ENCODE measurements around the gene FBXL7. TPM values are rescaled to one million over a fixed set of nuclear protein-coding genes. Genes with fewer than 3 reads are reported as not detected.

Gene FBXL7
- total RNA-seq, 1 donor from 2014 or later, result 30.4 TPM

- H3K9me3 ChIP-seq, result no peaks in the 10 kb centered on the region
- no peaks in the 10 kb centered on the region for H3K4me1 ChIP-seq
- TF ChIP-seq CTCF (IDR thresholded peaks at IDR 0.05), result no peak
- no peak for DNase-seq (ENCODE audit: low spot score in 2 of 2)
- no peak overlapping the region for H3K27ac ChIP-seq
- intact Hi-C loops (cut with DNase I), result no loop called here
- H3K4me3 ChIP-seq, result no peak overlapping the region
- H3K36me3 ChIP-seq, result no peaks in the 10 kb centered on the region
- H3K27me3 ChIP-seq, result no peaks in the 10 kb centered on the region
Measured at GRCh38 chr5:15535938-15536337, 36.0 kb downstream of the FBXL7 start.

- Histone ChIP-seq H3K36me3 (no peaks in the 10 kb centered on the region), H3K9me3 (no peaks in the 10 kb centered on the region), H3K27me3 (no peaks in the 10 kb centered on the region), H3K27ac (no peak overlapping the region), H3K4me3 (no peak overlapping the region), H3K4me1 (no peaks in the 10 kb centered on the region)
- no peak for TF ChIP-seq CTCF (IDR thresholded peaks at IDR 0.05)
- no peak for DNase-seq (ENCODE audit: low spot score in 2 of 2)
- intact Hi-C loops (cut with DNase I), result no loop called here
Measured at GRCh38 chr5:15538516-15538915, 38.5 kb downstream of the FBXL7 start.

GRCh38 chr5:15539951-15540350, 40.0 kb downstream of the FBXL7 start:
- H3K9me3 ChIP-seq, result no peaks in the 10 kb centered on the region
- intact Hi-C loops (cut with DNase I), result no loop called here
- no peak for DNase-seq (ENCODE audit: low spot score in 2 of 2)
- H3K36me3 ChIP-seq, result no peaks in the 10 kb centered on the region
- H3K4me3 ChIP-seq, result no peak overlapping the region
- no peaks in the 10 kb centered on the region for H3K27me3 ChIP-seq
- no peaks in the 10 kb centered on the region for H3K4me1 ChIP-seq
- TF ChIP-seq CTCF (IDR thresholded peaks at IDR 0.05), result no peak
- H3K27ac ChIP-seq, result no peak overlapping the region

GRCh38 chr5:15544039-15544438, 44.1 kb downstream of the FBXL7 start:
- TF ChIP-seq CTCF (IDR thresholded peaks at IDR 0.05), result no peak
- Histone ChIP-seq H3K4me1 (no peaks in the 10 kb centered on the region), H3K36me3 (no peaks in the 10 kb centered on the region), H3K9me3 (no peaks in the 10 kb centered on the region), H3K27ac (no peak overlapping the region), H3K4me3 (no peak overlapping the region), H3K27me3 (no peaks in the 10 kb centered on the region)
- intact Hi-C loops (cut with DNase I), result no loop called here
- no peak for DNase-seq (ENCODE audit: low spot score in 2 of 2)

GRCh38 chr5:15545082-15545481, 45.1 kb downstream of the FBXL7 start:
- no peaks in the 10 kb centered on the region for H3K27me3 ChIP-seq
- intact Hi-C loops (cut with DNase I), result no loop called here

More at GRCh38 chr5:15545082-15545481, 45.1 kb downstream of the FBXL7 start:
- no peak overlapping the region for H3K4me3 ChIP-seq
- H3K27ac ChIP-seq, result no peak overlapping the region
- no peak for DNase-seq (ENCODE audit: low spot score in 2 of 2)
- no peaks in the 10 kb centered on the region for H3K36me3 ChIP-seq
- peaks cover 0 to 7% of the 10 kb centered on the region in 2 donors for H3K4me1 ChIP-seq
- no peaks in the 10 kb centered on the region for H3K9me3 ChIP-seq
- TF ChIP-seq CTCF (IDR thresholded peaks at IDR 0.05), result no peak

Data from ascending aorta (tissue), 2 donors.